ENCODE data around the gene RANBP10. TPM values are rescaled to one million over a fixed set of nuclear protein-coding genes. Genes with fewer than 3 reads are reported as not detected.

RANBP10 gene
- total and polyA plus RNA-seq, 9 of the 15 experiments (the other 6 are each of a cell fraction or from before 2014, with no cell fraction given): 0.61 to 19.3 (median 5.9) TPM

DNA sequence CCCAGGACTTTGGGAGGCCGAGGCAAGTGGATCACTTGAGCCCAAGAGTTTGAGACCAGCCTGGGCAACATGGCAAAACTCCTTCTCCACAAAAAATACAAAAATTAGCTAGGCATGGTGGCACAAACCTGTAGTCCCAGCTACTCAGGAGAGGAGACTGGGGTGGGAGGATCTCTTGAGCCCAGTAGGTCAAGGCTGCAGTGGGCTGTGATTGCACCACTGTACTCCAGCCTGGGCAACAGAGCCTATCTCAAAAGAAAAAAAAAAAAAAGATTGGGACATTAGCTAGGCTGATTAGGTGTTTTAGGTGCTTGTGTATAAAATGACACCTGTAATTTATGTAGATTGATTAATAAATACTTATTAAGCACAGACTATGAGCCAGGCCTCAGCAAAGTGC lies 97.3 kb downstream of the RANBP10 start (continued):
- TF ChIP-seq, protein P1, sequence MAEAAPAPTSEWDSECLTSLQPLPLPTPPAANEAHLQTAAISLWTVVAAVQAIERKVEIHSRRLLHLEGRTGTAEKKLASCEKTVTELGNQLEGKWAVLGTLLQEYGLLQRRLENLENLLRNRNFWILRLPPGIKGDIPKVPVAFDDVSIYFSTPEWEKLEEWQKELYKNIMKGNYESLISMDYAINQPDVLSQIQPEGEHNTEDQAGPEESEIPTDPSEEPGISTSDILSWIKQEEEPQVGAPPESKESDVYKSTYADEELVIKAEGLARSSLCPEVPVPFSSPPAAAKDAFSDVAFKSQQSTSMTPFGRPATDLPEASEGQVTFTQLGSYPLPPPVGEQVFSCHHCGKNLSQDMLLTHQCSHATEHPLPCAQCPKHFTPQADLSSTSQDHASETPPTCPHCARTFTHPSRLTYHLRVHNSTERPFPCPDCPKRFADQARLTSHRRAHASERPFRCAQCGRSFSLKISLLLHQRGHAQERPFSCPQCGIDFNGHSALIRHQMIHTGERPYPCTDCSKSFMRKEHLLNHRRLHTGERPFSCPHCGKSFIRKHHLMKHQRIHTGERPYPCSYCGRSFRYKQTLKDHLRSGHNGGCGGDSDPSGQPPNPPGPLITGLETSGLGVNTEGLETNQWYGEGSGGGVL (CRISPR knock-in tag; IDR thresholded peaks at IDR 0.05): no peak
- TF ChIP-seq ZNF316 (IDR thresholded peaks at IDR 0.05) (no peak), PURB (CRISPR knock-in tag; IDR thresholded peaks at IDR 0.05; ENCODE audit: low read depth) (no peak), MAFF (IDR thresholded peaks at IDR 0.05; ENCODE audit: low read length) (no peak), TAF9B (IDR thresholded peaks at IDR 0.05; ENCODE audit: partially characterized antibody) (no peak), KDM2B (CRISPR knock-in tag; IDR thresholded peaks at IDR 0.05) (no peak), ZC3H11A (IDR thresholded peaks at IDR 0.05; ENCODE audit: low read depth, low read length) (no peak), ZNF277 (CRISPR knock-in tag; IDR thresholded peaks at IDR 0.05; ENCODE audit: borderline replicate concordance) (no peak)

GRCh38 chr16:67708368-67708771 lies 98.0 kb downstream of the RANBP10 start:
- no peak for ATAC-seq
- intact Hi-C loops (cut with micrococcal nuclease) (no loop called here), in situ Hi-C loops (cut with MboI) (no loop called here)
- CTCF ChIA-PET (ENCODE audit: low intra/inter-chr PET ratio): no interaction called here
- Histone ChIP-seq H3K4me3 (no peak overlapping the region), H3K4me2 (ENCODE audit: insufficient read depth, low read length) (no peak overlapping the region), H3K9me1 (ENCODE audit: control insufficient read depth, insufficient read depth, low read length) (no peaks in the 10 kb centered on the region), H2AFZ (ENCODE audit: low read depth, low read length) (no peak overlapping the region), H3K9me3 (replicated peaks; ENCODE audit: control insufficient read depth, insufficient read depth, low read depth, low read length) (no peaks in the 10 kb centered on the region), H3K9ac (ENCODE audit: insufficient read depth in 1 of 2, low read depth in 2 of 2, low read length in 2 of 2) (no peak overlapping the region), H3K27me3 (ENCODE audit: control insufficient read depth in 2 of 2, insufficient read depth in 2 of 2, low read length in 2 of 2) (no peaks in the 10 kb centered on the region), H3K79me2 (ENCODE audit: control insufficient read depth, insufficient read depth, low read length) (0 out of 3 replicates have a peak, but pooled peaks cover 4% of the 10 kb centered on the region), H3K36me3 (ENCODE audit: control insufficient read depth, insufficient read depth, low read length) (no peaks in the 10 kb centered on the region), H4K20me1 (replicated peaks; ENCODE audit: control insufficient read depth, insufficient read depth, low read length) (0 out of 2 replicates have a peak, but pooled peaks cover 4% of the 10 kb centered on the region), H3K27ac (ENCODE audit: extremely low read depth, low read depth, low read length) (no peak overlapping the region), H3K4me1 (replicated peaks in 1 of 2; ENCODE audit: control insufficient read depth in 2 of 2, insufficient read depth in 2 of 2, low read length in 2 of 2) (peaks cover 0 to 4% of the 10 kb centered on the region in 2 experiments; a peak in 2 of 5 replicates)
- no peak for DNase-seq (ENCODE audit: extremely low read depth in 1 of 4, low spot score in 3 of 4)
- no peak for FAIRE-seq
- WGBS (ENCODE audit: insufficient coverage, low coverage, missing lambda C conversion rate): 94% methylated on average over 2 of the region's 2 CpGs
- BruUV-seq (replicated peaks): no TSS peak
- POLR2A ChIA-PET: interaction anchor here (0.6 to 1.2 kb wide), 4 partner anchors 10 to 93 kb away, joined by 3 to 6 read pairs (median 4); partner anchors contain the start of gene GFOD2
- TF ChIP-seq ARID3B (CRISPR knock-in tag; IDR thresholded peaks at IDR 0.05; ENCODE audit: borderline replicate concordance) (no peak), NRF1 (conservative IDR thresholded peaks at IDR 0.05 in 1 of 2, IDR thresholded peaks at IDR 0.05 in 1 of 2) (no peak), CBX2 (IDR thresholded peaks at IDR 0.05; ENCODE audit: insufficient read depth, low read length, poor library complexity, severe bottlenecking) (no peak), DMBX1 (CRISPR knock-in tag; IDR thresholded peaks at IDR 0.05; ENCODE audit: borderline replicate concordance) (no peak), SMARCB1 (IDR thresholded peaks at IDR 0.05; ENCODE audit: insufficient read length, low read depth) (no peak), ZNF589 (CRISPR knock-in tag; IDR thresholded peaks at IDR 0.05; ENCODE audit: low read depth) (no peak), ELF1 (tag; IDR thresholded peaks at IDR 0.05) (no peak), NR2C1 (IDR thresholded peaks at IDR 0.05) (no peak), NR2C1 (tag; IDR thresholded peaks at IDR 0.05) (no peak), CBX8 (IDR thresholded peaks at IDR 0.05; ENCODE audit: borderline replicate concordance, extremely low read depth, low read depth, low read length, poor library complexity, severe bottlenecking) (no peak)
